HEK293T (cell line): ENCODE results near the gene TM4SF5.

ENCODE experiments used
- ARNT ChIP-seq: fragments of 450-650 bp; IDR thresholded peaks from 2 replicates; pipeline ENCODE4 v1.6.1; 2017; ENCODE audit warnings: mild to moderate bottlenecking
- BHLHE40 ChIP-seq: fragments of 450-650 bp; IDR thresholded peaks from 2 replicates; pipeline ENCODE4 v1.6.1; 2016; ENCODE audit warnings: mild to moderate bottlenecking, moderate library complexity, borderline replicate concordance
- CTBP1 ChIP-seq: fragments of 450-650 bp; IDR thresholded peaks from 2 replicates; pipeline ENCODE4 v1.6.1; 2016; ENCODE audit warnings: borderline replicate concordance
- ELF4 ChIP-seq: fragments of 450-650 bp; IDR thresholded peaks from 2 replicates; pipeline ENCODE4 v1.6.1; 2017; ENCODE audit warnings: antibody characterized with exemption
- FOXK2 ChIP-seq: fragments of 450-650 bp; IDR thresholded peaks from 2 replicates; pipeline ENCODE4 v1.6.1; 2016; ENCODE audit warnings: mild to moderate bottlenecking
- FOXM1 ChIP-seq: fragments of 450-650 bp; IDR thresholded peaks from 2 replicates; pipeline ENCODE4 v1.6.1; 2017; ENCODE audit warnings: mild to moderate bottlenecking, borderline replicate concordance
- HDGF ChIP-seq: fragments of 450-650 bp; IDR thresholded peaks from 2 replicates; pipeline ENCODE4 v1.6.1; 2017; ENCODE audit warnings: antibody characterized with exemption, borderline replicate concordance
- L3MBTL2 ChIP-seq: fragments of 450-650 bp; conservative IDR thresholded peaks from 2 replicates; pipeline ENCODE4 v1.6.1; 2016; ENCODE audit warnings: mild to moderate bottlenecking
- NFRKB ChIP-seq: fragments of 450-650 bp; IDR thresholded peaks from 2 replicates; pipeline ENCODE4 v1.6.1; 2016; ENCODE audit warnings: mild to moderate bottlenecking, moderate library complexity
- SP1 ChIP-seq: fragments of 450-650 bp; IDR thresholded peaks from 2 replicates; pipeline ENCODE4 v1.6.1; 2017
- SUZ12 ChIP-seq: fragments of 450-650 bp; IDR thresholded peaks from 2 replicates; pipeline ENCODE4 v1.6.1; 2016; ENCODE audit warnings: mild to moderate bottlenecking
- TARDBP ChIP-seq: fragments of 450-650 bp; IDR thresholded peaks from 2 replicates; pipeline ENCODE4 v1.6.1; 2016
- ZNF384 ChIP-seq: fragments of 450-650 bp; IDR thresholded peaks from 2 replicates; pipeline ENCODE4 v1.6.1; 2016

DNA sequence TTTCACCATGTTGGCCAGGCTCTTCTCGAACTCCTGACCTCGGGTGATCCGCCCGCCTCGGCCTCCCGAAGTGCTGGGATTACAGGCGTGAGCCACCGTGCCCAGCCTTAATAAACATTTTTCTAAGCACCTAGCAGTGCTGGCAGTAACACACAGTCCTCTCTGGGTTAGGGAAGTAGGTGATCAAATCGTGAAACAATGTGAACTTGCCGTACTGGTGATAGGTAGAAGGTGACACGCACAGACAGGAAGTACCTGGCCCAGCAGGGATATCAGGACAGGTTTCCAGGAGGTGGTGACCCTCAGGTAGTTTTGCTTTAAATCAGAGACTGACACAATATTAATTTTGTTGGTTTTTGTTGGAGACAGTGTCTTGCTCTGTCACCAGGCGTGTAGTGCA, 39.8 kb downstream of the TM4SF5 start:
- TF ChIP-seq TARDBP (no peak), NFRKB (no peak), SUZ12 (no peak), BHLHE40 (no peak), CTBP1 (no peak), ELF4 (no peak), SP1 (no peak), HDGF (no peak), FOXK2 (no peak), FOXM1 (no peak), ZNF384 (no peak), L3MBTL2 (no peak), ARNT (no peak)
